ENCODE results near the gene TMEM223.
"Not testable (repeated sequence)": the region's sequence is repeated elsewhere in the genome, so short reads cannot be mapped to it uniquely, and the experiment has no call there.

Gene TMEM223, protein sequence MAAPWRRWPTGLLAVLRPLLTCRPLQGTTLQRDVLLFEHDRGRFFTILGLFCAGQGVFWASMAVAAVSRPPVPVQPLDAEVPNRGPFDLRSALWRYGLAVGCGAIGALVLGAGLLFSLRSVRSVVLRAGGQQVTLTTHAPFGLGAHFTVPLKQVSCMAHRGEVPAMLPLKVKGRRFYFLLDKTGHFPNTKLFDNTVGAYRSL

DNA sequence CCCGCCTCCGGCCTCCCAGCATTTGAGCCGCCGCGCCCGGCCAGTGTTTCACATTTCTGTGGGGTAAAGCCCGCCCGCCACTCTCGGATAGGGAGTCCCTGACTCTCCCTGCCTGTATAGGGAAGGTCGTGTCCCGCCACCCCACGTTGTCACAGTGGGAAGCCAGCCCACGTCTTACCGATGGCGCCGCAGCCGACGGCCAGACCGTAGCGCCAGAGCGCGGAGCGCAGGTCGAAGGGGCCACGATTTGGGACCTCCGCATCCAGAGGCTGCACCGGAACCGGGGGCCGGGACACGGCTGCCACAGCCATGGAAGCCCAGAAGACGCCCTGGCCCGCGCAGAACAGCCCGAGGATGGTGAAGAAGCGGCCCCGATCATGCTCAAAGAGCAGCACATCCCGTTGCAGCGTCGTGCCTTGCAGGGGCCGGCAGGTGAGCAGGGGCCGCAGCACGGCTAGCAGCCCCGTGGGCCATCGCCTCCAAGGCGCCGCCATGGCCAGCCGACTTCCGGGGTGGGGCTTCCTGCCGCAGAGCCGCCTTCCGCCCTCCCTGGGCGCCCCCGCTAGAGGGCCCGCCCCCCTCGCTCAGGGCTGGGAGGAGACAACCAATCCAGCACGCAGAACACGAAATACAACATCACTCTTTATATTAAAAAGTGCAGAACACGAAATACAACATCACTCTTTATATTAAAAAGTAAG lies at the start of gene TMEM223:
Gene TMEM223 (minus strand): TSS at position 506 of the 701 bp plus-strand sequence. CDS start 12 bp downstream, at position 494.
- peak; percentile 87 to 88 for DNase-seq (ENCODE audit: low read depth in 2 of 2)

DNA sequence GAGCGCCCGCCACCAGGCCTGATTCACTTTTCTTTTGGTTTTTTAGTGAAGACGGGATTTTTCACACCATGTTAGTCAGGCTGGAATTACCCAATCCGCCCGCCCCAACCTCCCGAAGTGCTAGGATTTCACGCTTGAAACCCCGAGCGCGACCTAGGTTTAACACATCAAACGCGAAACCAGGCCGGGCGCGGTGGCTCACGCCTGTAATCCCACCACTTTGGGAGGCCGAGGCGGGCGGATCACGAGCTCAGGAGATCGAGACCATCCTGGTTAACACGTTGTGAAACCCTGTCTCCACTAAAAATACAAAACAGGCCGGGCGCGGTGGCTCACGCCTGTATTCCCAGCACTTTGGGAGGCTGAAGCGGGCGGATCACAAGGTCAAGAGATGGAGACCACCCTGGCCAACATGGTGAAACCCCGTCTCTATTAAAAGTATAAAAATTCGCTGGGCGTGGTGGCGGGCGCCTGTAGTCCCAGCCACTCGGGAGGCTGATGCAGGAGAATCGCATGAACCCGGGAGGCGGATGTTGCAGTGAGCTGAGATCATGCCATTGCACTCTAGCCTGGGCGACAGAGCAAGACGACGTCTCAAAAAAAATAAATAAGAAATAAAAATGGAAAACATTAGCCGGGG lies 49.0 kb upstream of the TMEM223 start:
- peak; percentile 68 to 77 for DNase-seq (ENCODE audit: low read depth in 2 of 2)

DNA sequence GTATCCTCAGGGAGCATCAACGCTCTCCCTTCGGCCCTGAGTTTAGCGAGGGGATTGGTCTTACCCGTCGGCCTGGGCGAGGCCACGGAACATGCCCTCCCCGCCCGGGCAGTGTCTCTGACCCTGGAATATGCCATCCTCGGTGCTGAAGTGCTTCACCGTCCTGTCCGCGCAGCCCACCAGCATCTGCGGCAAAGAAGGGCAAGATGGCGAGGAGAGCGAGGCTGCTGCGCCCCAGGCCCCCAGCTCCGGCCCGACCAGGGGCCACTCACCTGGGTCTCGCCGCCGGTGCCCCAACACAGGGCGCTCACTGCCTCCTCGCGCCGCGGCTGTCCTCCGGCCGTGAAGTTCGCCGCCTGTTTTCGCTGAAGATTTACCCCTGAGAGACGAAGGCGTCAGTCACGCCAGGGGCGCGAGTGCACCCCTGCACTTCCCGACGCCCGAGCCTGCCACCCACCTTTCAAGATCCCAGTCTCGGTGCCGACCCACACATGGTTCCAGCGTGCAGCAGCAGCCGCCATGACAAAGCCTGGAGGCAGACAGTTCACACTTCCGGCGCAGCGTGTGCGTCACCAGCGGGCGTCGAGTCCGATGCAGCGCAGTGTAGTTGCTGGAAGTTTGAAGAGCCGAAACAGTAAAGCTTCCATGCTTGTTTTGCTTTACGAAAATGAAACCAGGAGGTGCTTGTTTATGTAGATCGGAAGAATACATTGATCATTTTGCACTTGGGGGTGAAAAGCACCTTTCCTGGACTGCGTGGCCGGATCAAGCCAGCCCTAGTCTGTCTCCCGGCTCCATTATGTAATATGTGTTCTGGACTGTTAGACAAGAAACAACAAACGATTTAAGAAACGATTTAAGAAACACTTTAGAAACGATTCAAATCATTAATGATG lies 47.5 kb upstream of the TMEM223 start, which contains the start of gene WDR74:
Gene WDR74 (minus strand): TSS at position 541 of the 896 bp plus-strand sequence. CDS start 20 bp downstream, at position 521.
- DNase-seq (ENCODE audit: low read depth in 2 of 2): peak; percentile 79 to 90

DNA sequence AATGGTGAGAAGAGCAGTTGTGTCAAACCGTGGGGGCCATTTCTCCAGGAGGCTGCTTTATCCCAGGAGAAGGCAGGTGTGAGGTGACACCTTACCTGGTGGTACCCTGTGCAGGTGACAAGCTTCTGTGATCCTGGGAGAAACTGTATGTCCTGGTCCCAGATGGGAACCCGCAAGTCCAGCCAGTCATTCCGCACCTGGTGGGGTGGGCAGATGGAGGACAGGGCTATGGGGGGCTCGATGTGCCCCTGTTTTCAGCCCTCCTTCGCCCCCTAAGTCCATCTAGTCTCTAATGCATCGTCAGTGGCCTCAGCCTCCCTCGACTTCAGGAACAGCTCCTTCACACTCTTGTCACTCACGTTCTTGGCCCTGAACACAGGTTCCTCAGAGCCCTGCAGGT lies 43.5 kb upstream of the TMEM223 start:
- DNase-seq (ENCODE audit: low read depth in 2 of 2): no peak

DNA sequence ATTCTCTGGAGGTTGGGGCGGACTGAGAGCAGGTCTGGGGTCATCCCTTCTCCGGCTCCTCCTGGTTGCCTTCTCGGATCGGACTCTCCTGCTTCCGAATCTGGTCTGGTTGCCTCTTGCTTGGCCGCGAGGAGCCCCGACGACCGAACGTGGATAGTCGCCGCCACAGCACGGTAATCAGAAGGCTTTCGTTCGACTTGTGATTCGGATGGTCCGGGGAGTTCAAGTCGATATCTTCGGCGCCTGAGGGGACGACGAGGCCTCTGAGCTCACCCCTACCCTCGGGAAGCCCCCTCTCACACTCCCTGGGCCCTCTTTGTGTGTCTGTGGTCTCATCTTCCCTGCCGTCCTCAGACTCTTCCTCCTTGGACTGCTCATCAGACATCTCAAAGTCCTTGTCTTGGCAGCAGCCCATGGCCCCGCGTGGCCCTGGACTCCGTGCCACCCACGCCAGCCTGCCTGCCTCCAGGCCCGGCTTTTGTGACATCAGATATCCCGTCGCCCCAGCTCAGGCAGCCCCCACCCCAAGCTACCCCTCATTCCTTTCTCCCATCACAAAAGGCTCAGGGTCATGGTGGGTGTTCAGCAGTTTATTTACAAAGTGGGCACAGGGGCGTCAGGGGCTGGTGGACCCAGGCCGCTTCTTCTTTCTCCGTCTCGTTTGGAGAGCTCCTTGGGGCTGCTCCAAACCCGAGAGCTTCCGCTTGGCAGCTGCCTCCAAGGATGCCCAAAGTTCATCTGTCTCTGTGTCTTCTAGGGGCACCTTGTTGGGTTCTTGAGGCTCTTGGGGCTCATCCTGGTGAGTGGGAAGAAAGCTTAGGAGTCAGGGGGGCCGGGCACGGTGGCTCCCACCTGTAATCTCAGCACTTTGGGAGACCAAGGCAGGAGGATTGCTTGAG lies 40.8 kb upstream of the TMEM223 start, which contains the start of gene TEX54:
Gene TEX54 (minus strand): TSS at position 506 of the 899 bp plus-strand sequence.
- DNase-seq (ENCODE audit: low read depth in 2 of 2): no peak

DNA sequence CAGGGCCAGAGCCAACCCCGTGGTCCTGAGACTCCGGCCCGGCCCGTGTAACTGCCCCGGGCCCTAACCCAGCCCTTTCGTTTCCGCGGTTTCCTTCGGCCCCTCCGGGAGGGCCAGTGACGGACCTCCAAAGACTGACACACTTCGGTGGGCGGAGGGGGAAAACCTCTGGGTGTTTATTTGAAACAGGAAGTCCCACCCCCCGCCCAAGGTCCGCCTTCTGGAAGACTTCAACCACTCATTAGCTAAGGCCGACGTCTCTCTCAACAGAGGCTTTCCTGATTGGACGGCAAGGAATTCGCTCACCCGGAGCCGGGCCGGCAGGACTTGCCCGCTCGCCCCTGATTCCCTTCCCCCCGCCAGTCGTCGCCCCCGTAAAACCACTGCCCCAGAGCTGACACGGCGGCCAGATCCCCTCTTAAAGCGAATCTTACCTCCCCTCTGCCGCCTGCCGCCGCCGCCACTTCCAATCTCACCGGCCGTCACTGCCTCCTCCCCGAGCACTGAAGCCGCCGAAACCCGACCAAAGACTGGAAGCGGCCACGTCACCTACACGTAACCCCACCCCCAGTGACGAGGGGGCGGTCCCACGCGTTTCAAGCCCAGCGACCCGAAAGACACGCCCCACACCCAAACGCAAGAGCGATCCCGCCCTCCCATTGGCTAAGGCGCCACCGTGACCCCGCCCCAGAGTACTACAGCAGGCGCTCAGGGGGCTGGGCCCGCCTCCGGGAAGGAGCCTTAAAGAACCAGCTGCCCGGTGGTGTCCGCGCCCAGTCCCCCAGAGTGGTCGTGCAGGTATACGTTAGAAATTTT lies 39.9 kb upstream of the TMEM223 start, which contains the start of gene STX5:
Gene STX5 (minus strand): TSS at position 532 of the 816 bp plus-strand sequence. CDS start 808 bp downstream, outside the sequence.
- DNase-seq (ENCODE audit: low read depth in 2 of 2): peak; percentile 99

DNA sequence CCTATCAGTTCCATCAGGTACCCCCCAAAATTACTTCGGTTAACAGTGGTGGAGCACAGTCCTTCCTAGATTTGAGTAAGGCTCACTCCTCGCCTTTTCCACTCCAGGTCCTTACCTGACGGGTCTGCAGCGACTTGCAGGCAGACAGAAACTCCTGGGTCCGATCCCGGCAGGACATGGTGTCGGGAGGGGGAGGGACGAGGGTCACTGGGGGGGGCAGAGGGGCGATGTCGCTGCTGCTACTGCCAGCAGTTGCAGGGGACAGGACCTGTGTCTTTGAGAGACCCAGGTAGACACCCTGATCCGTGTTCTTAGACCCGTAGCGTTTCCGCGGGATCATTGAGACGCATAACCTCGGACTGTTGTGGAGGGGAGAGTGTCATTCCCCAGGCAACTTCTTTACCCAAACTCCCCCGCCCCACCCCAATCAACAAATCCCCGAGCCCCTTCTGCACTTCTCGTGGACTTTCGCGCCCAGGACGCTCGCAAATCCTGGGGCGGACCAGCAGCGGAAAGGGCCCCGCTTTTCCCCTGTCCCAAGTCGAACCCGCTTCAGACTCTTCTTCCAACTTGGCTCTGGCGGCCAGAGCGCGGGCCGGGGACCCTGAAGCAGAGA lies 39.2 kb upstream of the TMEM223 start:
- DNase-seq (ENCODE audit: low read depth in 2 of 2): no peak

DNA sequence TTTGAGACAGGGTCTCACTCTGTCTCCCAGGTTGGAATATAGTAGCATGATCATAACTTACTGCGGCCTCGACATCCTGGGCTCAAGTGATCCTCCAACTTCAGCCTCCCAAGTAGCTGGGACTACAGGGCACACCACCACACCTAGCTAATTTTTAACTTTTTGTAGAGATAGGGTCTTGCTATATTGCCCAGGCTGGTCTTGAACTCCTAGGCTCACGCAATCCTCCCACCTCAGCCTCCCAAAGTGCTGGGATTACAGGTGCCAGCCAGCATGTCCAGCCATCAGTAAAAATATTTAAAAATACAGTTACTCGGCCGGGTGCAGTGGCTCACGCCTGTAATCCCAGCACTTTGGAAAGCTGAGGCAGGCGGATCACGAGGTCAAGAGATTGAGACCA lies 36.3 kb upstream of the TMEM223 start:
- DNase-seq (ENCODE audit: low read depth in 2 of 2): not testable (repeated sequence)

DNA sequence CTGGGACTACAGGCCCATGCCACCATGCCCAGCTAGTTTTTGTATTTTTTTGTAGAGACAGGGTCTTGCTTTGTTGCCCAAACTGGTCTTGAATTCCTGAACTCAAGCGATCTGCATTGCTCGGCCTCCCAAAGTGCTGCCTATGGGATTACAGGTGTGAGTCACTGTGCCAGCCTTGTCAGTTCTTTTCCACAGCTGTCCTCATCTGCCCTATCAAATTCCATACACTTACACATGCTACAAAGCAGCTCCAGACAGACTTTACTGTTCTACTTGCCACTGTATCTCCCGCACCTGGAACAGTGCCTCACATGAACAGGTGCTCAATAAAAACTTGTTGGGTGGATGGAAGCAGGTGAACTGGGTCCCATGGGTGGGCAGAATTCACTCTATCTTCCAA lies 31.9 kb upstream of the TMEM223 start:
- DNase-seq (ENCODE audit: low read depth in 2 of 2): no peak

DNA sequence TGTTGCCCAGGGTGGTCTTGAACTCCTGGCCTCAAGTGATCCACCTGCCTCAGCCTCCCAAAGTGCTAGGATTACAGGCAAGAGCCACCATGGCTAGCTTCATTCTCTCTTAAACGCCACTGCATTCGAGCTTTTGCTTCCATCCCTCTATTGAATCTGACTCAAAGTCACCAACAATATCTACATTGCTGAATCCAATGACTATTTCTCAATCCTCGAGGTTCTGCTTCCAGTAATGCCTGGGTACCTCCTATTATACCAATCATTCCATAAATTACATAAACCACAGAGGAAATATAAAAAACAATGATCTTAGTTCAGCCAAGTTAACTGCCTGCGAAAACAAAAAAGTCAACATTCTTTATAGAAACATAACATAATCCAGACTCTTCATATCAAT lies 25.3 kb upstream of the TMEM223 start:
- no peak for DNase-seq (ENCODE audit: low read depth in 2 of 2)

DNA sequence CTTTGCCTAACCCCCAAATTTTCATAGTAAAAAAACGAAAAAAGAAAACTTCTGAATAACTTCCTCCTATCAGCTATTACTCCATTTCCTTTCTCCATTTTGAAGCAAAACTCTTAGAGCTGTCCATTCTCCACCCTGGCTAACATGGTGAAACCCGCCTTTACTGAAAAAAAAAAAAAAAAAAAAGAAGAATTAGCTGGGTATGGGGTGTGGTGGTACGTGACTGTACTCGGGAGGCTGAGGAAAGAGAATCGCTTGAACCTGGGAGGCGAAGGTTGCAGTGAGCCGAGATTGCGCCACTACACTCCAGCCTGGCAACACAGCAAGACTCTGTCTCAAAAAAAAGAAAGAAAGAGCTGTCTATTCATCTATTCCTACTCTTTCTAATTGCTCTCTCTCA lies 24.8 kb upstream of the TMEM223 start:
- no peak for DNase-seq (ENCODE audit: low read depth in 2 of 2)

DNA sequence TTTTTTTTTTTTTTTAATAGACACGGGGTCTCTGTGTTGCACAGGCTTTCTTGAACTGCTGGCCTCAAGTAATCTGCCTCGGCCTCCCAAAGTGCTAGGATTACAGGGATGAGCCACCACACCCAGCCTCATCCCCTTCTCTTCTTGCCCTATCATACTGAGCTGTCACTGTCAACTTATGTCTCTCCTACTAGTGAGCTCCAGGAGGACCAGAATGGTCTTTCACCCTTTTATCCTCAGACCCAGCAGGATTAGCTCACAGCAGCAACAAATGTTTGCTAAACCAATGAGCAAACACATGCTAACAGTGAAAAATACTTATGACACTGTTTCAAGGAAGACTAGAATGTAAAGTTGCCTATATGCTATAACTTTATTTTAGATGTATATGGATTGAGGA lies 19.9 kb upstream of the TMEM223 start:
- no peak for DNase-seq (ENCODE audit: low read depth in 2 of 2)

DNA sequence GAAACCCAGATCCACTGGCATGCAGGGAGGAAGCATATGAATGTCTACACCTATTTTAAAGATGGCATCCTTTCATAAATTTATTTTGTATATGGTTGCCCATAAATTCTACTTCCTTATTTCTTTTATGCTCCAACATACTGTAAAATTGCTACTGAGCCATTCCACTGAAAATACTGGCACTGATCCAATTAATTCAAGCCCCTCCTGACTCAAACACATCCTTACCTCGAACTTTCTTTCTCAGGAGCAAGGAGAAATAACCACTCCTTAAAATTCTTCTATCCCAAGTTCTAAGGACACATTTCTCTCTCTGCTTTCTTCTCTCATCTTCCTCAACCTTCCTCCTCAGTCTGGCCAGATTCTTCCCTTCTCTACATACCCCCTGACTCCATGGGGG lies 18.9 kb upstream of the TMEM223 start:
- DNase-seq (ENCODE audit: low read depth in 2 of 2): no peak

DNA sequence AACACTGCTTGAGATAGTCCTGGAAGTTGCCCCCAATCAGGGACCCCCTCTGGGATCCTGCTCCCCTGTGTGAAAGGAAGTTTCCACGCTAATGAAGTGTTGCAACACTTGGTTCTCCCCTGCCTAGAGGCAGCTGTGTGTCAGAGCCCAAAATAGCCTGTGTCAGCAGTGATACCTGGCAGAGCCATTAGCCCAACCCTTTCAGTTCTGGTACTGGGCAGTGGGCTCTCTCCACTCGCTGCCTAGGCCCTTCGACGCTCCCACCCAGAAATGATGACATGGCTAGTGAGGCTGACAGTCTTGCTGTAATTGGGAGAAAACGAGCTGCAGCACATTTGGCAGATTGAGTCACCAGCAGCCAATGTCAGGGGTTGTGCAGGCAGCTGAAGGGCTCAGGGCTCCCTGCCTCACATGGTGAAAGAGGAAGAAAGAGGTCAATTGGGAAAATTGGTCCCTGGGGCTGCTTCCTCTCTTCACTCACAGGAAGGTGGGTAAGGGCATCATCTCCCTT lies 14.9 kb upstream of the TMEM223 start:
- no peak for DNase-seq (ENCODE audit: low read depth in 2 of 2)

DNA sequence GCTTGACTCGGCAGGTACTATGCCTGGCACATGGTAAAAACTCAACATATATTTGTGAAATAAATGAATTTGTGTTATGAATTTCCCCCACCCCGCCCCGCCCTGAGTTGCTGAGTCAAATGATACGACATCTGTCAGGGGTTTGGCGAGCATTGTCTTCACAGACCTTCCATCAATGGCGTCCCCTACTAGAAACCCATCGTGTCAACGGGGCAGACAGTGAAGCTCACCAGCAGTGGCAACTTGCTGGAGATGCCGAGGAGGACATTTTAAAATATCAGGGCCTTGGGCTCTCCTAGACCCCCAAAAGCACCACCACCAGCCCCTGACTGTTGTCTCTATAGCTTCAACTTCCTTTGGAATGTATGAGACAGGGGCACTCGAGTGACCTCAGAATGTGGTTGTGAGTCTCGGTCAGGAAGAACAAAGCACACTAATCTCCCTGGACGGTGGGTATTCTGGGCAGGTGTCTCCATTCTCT lies 14.2 kb upstream of the TMEM223 start:
- DNase-seq (ENCODE audit: low read depth in 2 of 2): no peak

DNA sequence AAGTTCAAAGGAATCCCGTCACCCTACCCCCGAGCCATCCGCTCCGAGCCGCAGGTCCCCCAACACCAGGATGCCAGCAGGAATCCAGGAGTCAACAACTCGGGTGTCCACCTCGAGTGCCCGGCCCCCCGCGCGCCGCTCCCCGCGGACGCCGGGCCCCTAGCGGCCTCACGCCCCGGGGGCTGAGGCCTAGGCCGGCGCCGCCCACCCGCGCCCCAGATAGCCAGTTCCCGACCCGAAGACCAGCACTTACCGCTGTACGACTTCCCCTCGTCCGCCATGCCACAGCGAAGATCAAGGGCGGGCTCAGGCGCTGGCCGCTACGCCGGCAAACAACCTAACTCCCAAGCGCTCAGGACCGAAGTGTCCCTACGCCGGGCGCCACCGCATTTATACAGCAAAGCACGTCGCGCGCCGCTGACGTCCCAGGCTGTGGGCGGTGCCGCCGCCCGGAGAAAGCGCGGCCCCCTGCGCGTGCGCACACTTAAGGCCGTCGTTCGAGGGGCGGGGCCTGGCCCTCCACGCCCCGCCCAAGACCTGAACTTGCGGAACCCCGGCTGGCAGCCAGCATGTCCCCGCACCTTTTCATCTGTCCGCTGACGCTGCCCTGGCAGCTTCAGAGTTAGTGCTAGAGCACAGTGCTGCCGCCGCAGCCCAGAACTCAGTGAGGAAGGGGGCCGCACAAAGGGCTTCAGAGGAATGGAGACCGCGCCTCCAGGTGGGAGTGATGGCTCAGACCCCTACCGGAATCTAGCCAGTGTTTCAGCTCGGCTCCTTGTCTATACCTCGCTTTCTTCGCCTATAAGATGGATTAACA lies 13.5 kb upstream of the TMEM223 start, which contains the start of gene NXF1:
Gene NXF1 (minus strand): TSS at position 365 of the 817 bp plus-strand sequence. CDS start 84 bp downstream, at position 281.
- DNase-seq (ENCODE audit: low read depth in 2 of 2): peak; percentile 92 to 97

DNA sequence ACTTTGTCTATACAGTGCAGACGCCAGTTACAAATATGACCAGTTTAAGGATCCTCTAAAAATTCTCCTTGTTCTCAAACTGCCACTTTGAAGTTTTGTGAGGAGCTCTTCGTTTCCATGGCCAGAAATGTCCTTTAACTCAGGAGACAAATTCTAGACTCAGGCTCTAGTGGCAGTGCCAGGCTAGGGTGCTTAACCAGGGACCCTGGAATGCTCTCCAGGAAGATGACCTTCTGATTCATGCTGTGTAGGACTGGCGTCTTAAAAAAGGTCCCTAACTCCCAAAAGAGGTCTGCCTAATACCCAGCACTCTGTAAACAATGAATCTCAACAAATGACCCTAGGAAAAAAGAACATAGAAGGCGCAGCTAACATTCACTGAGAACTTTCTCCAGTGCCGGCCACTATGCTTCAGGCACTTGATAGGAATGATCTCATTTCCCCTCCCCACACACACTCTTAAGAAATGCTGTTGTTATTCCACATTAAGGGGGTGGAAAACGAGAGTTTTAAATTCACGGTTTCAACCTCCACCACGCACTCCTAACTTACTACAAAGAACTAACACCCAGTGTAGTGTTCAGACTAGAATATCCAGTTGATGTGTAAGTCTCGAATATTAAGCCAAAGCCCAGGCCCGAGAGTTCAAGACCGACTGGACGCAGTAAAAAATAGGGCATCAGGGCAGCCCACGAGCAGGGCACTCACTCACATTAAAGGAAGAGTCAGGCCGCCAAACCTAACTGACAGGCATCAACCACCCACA lies 12.7 kb upstream of the TMEM223 start:
- no peak for DNase-seq (ENCODE audit: low read depth in 2 of 2)
